GM12878 (cell line): ENCODE data around the gene HS3ST3B1.

Experiments
- CEBPZ ChIP-seq: fragments of 150-350 bp; IDR thresholded peaks from 2 replicates; pipeline ENCODE4 v1.6.1; 2016; ENCODE audit warnings: low read depth, low read length
- CTCF ChIP-seq, 3 experiments: IDR thresholded peaks in 2 of 3; conservative IDR thresholded peaks in 1 of 3; 2 replicates each; pipeline ENCODE4 v1.5.1; 2011; ENCODE audit warnings: low read depth in 3 of 3, low read length in 3 of 3, mild to moderate bottlenecking in 3 of 3, control low read depth in 2 of 3, moderate library complexity in 2 of 3, inconsistent platforms in 1 of 3, mixed read lengths in 1 of 3; ENCODE audit not compliant: control insufficient read depth in 2 of 3, insufficient read depth in 1 of 3; ENCODE audit errors: extremely low read depth in 1 of 3
- EP300 ChIP-seq, 2 experiments: fragments of 150-350 bp in 1 of 2; IDR thresholded peaks; 2 replicates each; pipeline ENCODE4 v1.6.1; 2011 to 2012; ENCODE audit warnings: low read depth in 2 of 2, low read length in 2 of 2, borderline replicate concordance in 1 of 2, improper control_type of control experiment in 1 of 2, inconsistent platforms in 1 of 2; ENCODE audit not compliant: control insufficient read depth in 1 of 2
- HCFC1 ChIP-seq: fragments of 150-350 bp; IDR thresholded peaks from 2 replicates; pipeline ENCODE4 v1.6.1; 2014; ENCODE audit warnings: low read length
- JUNB ChIP-seq: IDR thresholded peaks from 2 replicates; pipeline ENCODE4 v1.6.1; 2016; ENCODE audit warnings: antibody characterized with exemption, mild to moderate bottlenecking
- KDM1A ChIP-seq: fragments of 200-600 bp; sonication (generic); IDR thresholded peaks from 2 replicates; pipeline ENCODE4 v1.6.1; 2016; ENCODE audit warnings: borderline replicate concordance
- NFIC ChIP-seq: IDR thresholded peaks from 2 replicates; pipeline ENCODE4 v1.6.1; 2012; ENCODE audit warnings: low read depth, mild to moderate bottlenecking, inconsistent platforms, low read length, moderate library complexity
- PML ChIP-seq: IDR thresholded peaks from 2 replicates; pipeline ENCODE4 v1.6.1; 2012; ENCODE audit warnings: low read length, inconsistent platforms
- POLR2A ChIP-seq: IDR thresholded peaks from 2 replicates; pipeline ENCODE4 v1.6.1; 2011; ENCODE audit warnings: low read depth, mild to moderate bottlenecking, low read length
- POLR2AphosphoS5 ChIP-seq: IDR thresholded peaks from 2 replicates; pipeline ENCODE4 v1.6.1; 2011; ENCODE audit warnings: mild to moderate bottlenecking, low read length, inconsistent platforms
- RAD51 ChIP-seq: fragments of 450-650 bp; IDR thresholded peaks from 2 replicates; pipeline ENCODE4 v1.6.1; 2016; ENCODE audit warnings: moderate library complexity, mild to moderate bottlenecking, inconsistent platforms
- SIN3A ChIP-seq: IDR thresholded peaks from 2 replicates; pipeline ENCODE4 v1.6.1; 2012; ENCODE audit warnings: low read depth, low read length, improper control_type of control experiment
- SP1 ChIP-seq: IDR thresholded peaks from one replicate; pipeline ENCODE4 v1.6.1; 2011; ENCODE audit warnings: low read depth, low read length
- TARDBP ChIP-seq: IDR thresholded peaks from 2 replicates; pipeline ENCODE4 v1.6.1; 2016; ENCODE audit warnings: borderline replicate concordance

GRCh38 chr17:14366199-14366598 is 65.3 kb downstream of the HS3ST3B1 start:
- TF ChIP-seq RAD51 (no peak), HCFC1 (no peak), EP300 (IDR thresholded peaks at IDR 0.05; ENCODE audit: borderline replicate concordance in 1 of 2, control insufficient read depth in 1 of 2, low read depth in 2 of 2, low read length in 2 of 2) (no peak), CTCF (IDR thresholded peaks at IDR 0.05 in 2 of 3, conservative IDR thresholded peaks at IDR 0.05 in 1 of 3; ENCODE audit: control insufficient read depth in 2 of 3, extremely low read depth in 1 of 3, insufficient read depth in 1 of 3, low read depth in 3 of 3, low read length in 3 of 3) (no peak), POLR2AphosphoS5 (no peak), SP1 (no peak), TARDBP (no peak), NFIC (no peak), PML (no peak), CEBPZ (no peak), POLR2A (no peak), KDM1A (no peak), JUNB (no peak), SIN3A (no peak)
